ENCODE measurements around the gene SPG21.

SPG21 gene

GRCh38 chr15:65028338-65028737, 38.6 kb upstream of the SPG21 start:
- Histone ChIP-seq H3K9ac (ENCODE audit: low read depth, low read length, poor library complexity, severe bottlenecking) (peak overlapping the region; percentile 82), H3K4me2 (ENCODE audit: low read depth, low read length, poor library complexity, severe bottlenecking) (peak overlapping the region; percentile 81), H4K20me1 (ENCODE audit: insufficient read depth, low read length, poor library complexity, severe bottlenecking) (no peaks in the 10 kb centered on the region), H3K4me1 (ENCODE audit: insufficient read depth, low read length, poor library complexity, severe bottlenecking) (peaks cover 17% of the 10 kb centered on the region), H3K9me2 (replicated peaks; ENCODE audit: low read depth, low read length) (no peaks in the 10 kb centered on the region), H3K36me3 (ENCODE audit: insufficient read depth, low read length) (no peaks in the 10 kb centered on the region), H3K27me3 (ENCODE audit: insufficient read depth, low read length, poor library complexity, severe bottlenecking) (no peaks in the 10 kb centered on the region), H3K79me2 (ENCODE audit: insufficient read depth, low read length) (peaks cover 20% of the 10 kb centered on the region), H3K9me3 (ENCODE audit: insufficient read depth, low read depth, low read length) (no peaks in the 10 kb centered on the region), H3K4me3 (ENCODE audit: low read length, poor library complexity, severe bottlenecking) (peak overlapping the region; percentile 86), H3F3A (ENCODE audit: low read depth) (peaks cover 4% of the 10 kb centered on the region; the same call in 1 of the 2 replicates), H2AFZ (ENCODE audit: low read length) (no peak overlapping the region)
- TF ChIP-seq CTCF (conservative IDR thresholded peaks at IDR 0.05; ENCODE audit: low read length): no peak
- no peak for TF ChIP-seq EZH2phosphoT487 (IDR thresholded peaks at IDR 0.05; ENCODE audit: borderline replicate concordance)

DNA sequence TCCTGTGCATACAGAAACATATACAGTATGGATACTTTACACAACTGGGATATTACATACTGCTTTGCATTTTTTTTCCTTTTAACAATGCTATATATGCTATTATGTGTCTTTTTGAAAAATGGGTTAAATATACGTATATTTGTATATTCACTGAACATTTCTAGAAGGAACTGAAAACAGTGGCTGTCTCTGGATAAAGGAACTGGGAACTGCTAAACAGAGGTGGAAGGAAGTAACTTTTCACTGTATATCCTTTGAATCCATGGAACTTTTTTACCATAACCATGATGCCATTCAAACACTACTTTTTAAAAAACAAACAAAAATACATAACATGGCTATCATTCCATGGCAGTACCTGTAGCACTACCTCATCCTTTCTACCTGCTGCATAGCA, 37.9 kb upstream of the SPG21 start:
- TF ChIP-seq CTCF (conservative IDR thresholded peaks at IDR 0.05; ENCODE audit: low read length): no peak
- TF ChIP-seq EZH2phosphoT487 (IDR thresholded peaks at IDR 0.05; ENCODE audit: borderline replicate concordance): no peak
- Histone ChIP-seq H3K9ac (ENCODE audit: low read depth, low read length, poor library complexity, severe bottlenecking) (peak overlapping the region; percentile 82), H3K9me2 (replicated peaks; ENCODE audit: low read depth, low read length) (no peaks in the 10 kb centered on the region), H3K27me3 (ENCODE audit: insufficient read depth, low read length, poor library complexity, severe bottlenecking) (no peaks in the 10 kb centered on the region), H3K79me2 (ENCODE audit: insufficient read depth, low read length) (peaks cover 20% of the 10 kb centered on the region), H3K36me3 (ENCODE audit: insufficient read depth, low read length) (no peaks in the 10 kb centered on the region), H3K9me3 (ENCODE audit: insufficient read depth, low read depth, low read length) (no peaks in the 10 kb centered on the region), H3K4me3 (ENCODE audit: low read length, poor library complexity, severe bottlenecking) (peak overlapping the region; percentile 86), H4K20me1 (ENCODE audit: insufficient read depth, low read length, poor library complexity, severe bottlenecking) (no peaks in the 10 kb centered on the region), H3K4me1 (ENCODE audit: insufficient read depth, low read length, poor library complexity, severe bottlenecking) (peaks cover 14% of the 10 kb centered on the region), H2AFZ (ENCODE audit: low read length) (no peak overlapping the region), H3F3A (ENCODE audit: low read depth) (peaks cover 4% of the 10 kb centered on the region; the same call in 1 of the 2 replicates), H3K4me2 (ENCODE audit: low read depth, low read length, poor library complexity, severe bottlenecking) (peak overlapping the region; percentile 81)

DNA sequence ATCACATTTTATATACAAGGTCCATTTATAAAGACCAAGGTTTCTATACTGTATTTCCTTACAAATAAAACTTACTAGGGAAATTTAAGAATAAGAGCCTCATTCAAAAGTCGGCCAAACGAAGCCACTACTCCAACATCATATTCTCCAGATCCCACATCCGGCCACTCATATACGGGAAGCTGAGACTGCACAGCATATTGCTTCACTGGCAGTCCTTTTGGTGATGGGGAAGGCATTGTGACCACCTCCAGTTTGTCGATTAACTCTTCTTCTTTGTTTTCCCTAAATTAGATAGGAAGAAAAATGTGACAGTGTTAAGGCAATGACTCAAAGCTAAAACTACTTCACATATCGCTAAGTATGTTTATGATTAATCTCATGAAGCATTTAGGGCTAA, 37.0 kb upstream of the SPG21 start:
- Histone ChIP-seq H3K9ac (ENCODE audit: low read depth, low read length, poor library complexity, severe bottlenecking) (no peak overlapping the region), H4K20me1 (ENCODE audit: insufficient read depth, low read length, poor library complexity, severe bottlenecking) (no peaks in the 10 kb centered on the region), H3K27me3 (ENCODE audit: insufficient read depth, low read length, poor library complexity, severe bottlenecking) (no peaks in the 10 kb centered on the region), H3K9me3 (ENCODE audit: insufficient read depth, low read depth, low read length) (no peaks in the 10 kb centered on the region), H2AFZ (ENCODE audit: low read length) (no peak overlapping the region), H3K4me2 (ENCODE audit: low read depth, low read length, poor library complexity, severe bottlenecking) (no peak overlapping the region), H3K4me3 (ENCODE audit: low read length, poor library complexity, severe bottlenecking) (no peak overlapping the region), H3K79me2 (ENCODE audit: insufficient read depth, low read length) (peaks cover 20% of the 10 kb centered on the region), H3K9me2 (replicated peaks; ENCODE audit: low read depth, low read length) (no peaks in the 10 kb centered on the region), H3K4me1 (ENCODE audit: insufficient read depth, low read length, poor library complexity, severe bottlenecking) (peaks cover 14% of the 10 kb centered on the region), H3K36me3 (ENCODE audit: insufficient read depth, low read length) (no peaks in the 10 kb centered on the region), H3F3A (ENCODE audit: low read depth) (peaks cover 4% of the 10 kb centered on the region; the same call in 1 of the 2 replicates)
- TF ChIP-seq EZH2phosphoT487 (IDR thresholded peaks at IDR 0.05; ENCODE audit: borderline replicate concordance) (no peak), CTCF (conservative IDR thresholded peaks at IDR 0.05; ENCODE audit: low read length) (no peak)
